ENCODE data around the gene ZNF771. TPM values are rescaled to one million over a fixed set of nuclear protein-coding genes. Genes with fewer than 3 reads are reported as not detected.

Gene ZNF771
- polyA plus RNA-seq, 1 of the 3 experiments (the other 2 are of a cell fraction) = 20.4 TPM

- TF ChIP-seq MEF2A (IDR thresholded peaks at IDR 0.05; ENCODE audit: borderline replicate concordance, low read depth) (no peak), TAF1 (IDR thresholded peaks at IDR 0.05; ENCODE audit: borderline replicate concordance, low read depth, low read length) (no peak), JUND (IDR thresholded peaks at IDR 0.05) (no peak), NFIC (IDR thresholded peaks at IDR 0.05; ENCODE audit: borderline replicate concordance) (no peak), MXI1 (IDR thresholded peaks at IDR 0.05; ENCODE audit: low read depth, low read length) (no peak), NRF1 (IDR thresholded peaks at IDR 0.05; ENCODE audit: low read depth, low read length) (no peak)
Measured at GRCh38 chr16:30446203-30446595, 38.8 kb downstream of the ZNF771 start (continued).

GRCh38 chr16:30447512-30448226 lies 40.3 kb downstream of the ZNF771 start:
- 80% methylated on average over 12 of the region's 12 CpGs for WGBS (ENCODE audit: low lambda C conversion rate)
- no peak for TF ChIP-seq TAF1 (IDR thresholded peaks at IDR 0.05; ENCODE audit: borderline replicate concordance, low read depth, low read length)
- no peak for TF ChIP-seq EZH2phosphoT487 (IDR thresholded peaks at IDR 0.05; ENCODE audit: borderline replicate concordance, low read depth)
- TF ChIP-seq SMC3 (IDR thresholded peaks at IDR 0.05; ENCODE audit: low read depth, low read length) = no peak
- TF ChIP-seq, protein P1, sequence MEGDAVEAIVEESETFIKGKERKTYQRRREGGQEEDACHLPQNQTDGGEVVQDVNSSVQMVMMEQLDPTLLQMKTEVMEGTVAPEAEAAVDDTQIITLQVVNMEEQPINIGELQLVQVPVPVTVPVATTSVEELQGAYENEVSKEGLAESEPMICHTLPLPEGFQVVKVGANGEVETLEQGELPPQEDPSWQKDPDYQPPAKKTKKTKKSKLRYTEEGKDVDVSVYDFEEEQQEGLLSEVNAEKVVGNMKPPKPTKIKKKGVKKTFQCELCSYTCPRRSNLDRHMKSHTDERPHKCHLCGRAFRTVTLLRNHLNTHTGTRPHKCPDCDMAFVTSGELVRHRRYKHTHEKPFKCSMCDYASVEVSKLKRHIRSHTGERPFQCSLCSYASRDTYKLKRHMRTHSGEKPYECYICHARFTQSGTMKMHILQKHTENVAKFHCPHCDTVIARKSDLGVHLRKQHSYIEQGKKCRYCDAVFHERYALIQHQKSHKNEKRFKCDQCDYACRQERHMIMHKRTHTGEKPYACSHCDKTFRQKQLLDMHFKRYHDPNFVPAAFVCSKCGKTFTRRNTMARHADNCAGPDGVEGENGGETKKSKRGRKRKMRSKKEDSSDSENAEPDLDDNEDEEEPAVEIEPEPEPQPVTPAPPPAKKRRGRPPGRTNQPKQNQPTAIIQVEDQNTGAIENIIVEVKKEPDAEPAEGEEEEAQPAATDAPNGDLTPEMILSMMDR (IDR thresholded peaks at IDR 0.05) = no peak
- no peak for TF ChIP-seq POLR2AphosphoS5 (IDR thresholded peaks at IDR 0.05; ENCODE audit: low read depth, low read length)
- TF ChIP-seq MAX (IDR thresholded peaks at IDR 0.05; ENCODE audit: low read depth) = no peak
- ChIA-PET CTCF (interaction anchor here (0.8 to 3.7 kb wide), 7 partner anchors 28 to 209 kb away, joined by 3 to 19 read pairs (median 4); partner anchors contain the start of gene ZNF747), POLR2A (interaction anchor here (1.2 kb wide), 1 partner anchor 77 kb away, joined by 3 read pairs; no protein-coding TSS in a partner anchor)
- Histone ChIP-seq H3F3A (replicated peaks; ENCODE audit: insufficient read depth) (peaks cover 5% of the 10 kb centered on the region), H3K79me2 (ENCODE audit: insufficient read depth) (peaks cover 24% of the 10 kb centered on the region), H2AFZ (ENCODE audit: low read depth) (no peak overlapping the region), H4K20me1 (ENCODE audit: insufficient read depth) (no peaks in the 10 kb centered on the region), H3K27me3 (ENCODE audit: insufficient read depth) (no peaks in the 10 kb centered on the region), H3K27ac (ENCODE audit: low read depth in 2 of 2, low read length in 1 of 2) (no peak overlapping the region), H3K4me3 (ENCODE audit: low read depth in 2 of 2, low read length in 1 of 2) (no peak overlapping the region), H3K36me3 (replicated peaks in 1 of 2; ENCODE audit: control insufficient read depth in 1 of 2, insufficient read depth in 2 of 2, low read length in 1 of 2) (peaks cover 12 to 16% of the 10 kb centered on the region in 2 experiments), H3K9me2 (no peaks in the 10 kb centered on the region), H3K4me1 (ENCODE audit: control insufficient read depth in 1 of 2, insufficient read depth in 2 of 2, low read depth in 1 of 2, low read length in 1 of 2) (peaks cover 8 to 17% of the 10 kb centered on the region in 2 experiments; a peak in 3 of 4 replicates), H3K9me3 (no peaks in the 10 kb centered on the region), H3K9ac (no peak overlapping the region), H3K4me2 (no peak overlapping the region)
- no peak for DNase-seq

DNA sequence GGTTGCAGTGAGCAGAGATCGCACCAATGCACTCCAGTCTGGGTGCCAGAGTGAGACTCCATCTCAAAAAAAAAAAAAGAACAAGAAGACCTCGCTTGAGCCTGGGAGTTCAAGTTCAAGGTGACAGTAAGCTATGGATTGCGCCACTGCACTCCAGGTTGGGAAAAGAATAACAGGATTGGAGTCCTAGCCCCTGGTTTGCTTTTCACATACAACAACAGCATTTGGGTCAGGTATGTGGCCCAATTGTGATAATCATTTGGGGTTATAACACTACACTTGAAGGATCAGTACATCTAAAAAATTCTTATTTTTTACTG lies 41.7 kb downstream of the ZNF771 start:
- Histone ChIP-seq H3K9me2 (no peaks in the 10 kb centered on the region), H3K4me1 (ENCODE audit: control insufficient read depth in 1 of 2, insufficient read depth in 2 of 2, low read depth in 1 of 2, low read length in 1 of 2) (peaks cover 5 to 20% of the 10 kb centered on the region in 2 experiments; a peak in 3 of 4 replicates), H3K27me3 (ENCODE audit: insufficient read depth) (no peaks in the 10 kb centered on the region), H3F3A (replicated peaks; ENCODE audit: insufficient read depth) (peaks cover 5% of the 10 kb centered on the region), H4K20me1 (ENCODE audit: insufficient read depth) (no peaks in the 10 kb centered on the region), H3K36me3 (replicated peaks in 1 of 2; ENCODE audit: control insufficient read depth in 1 of 2, insufficient read depth in 2 of 2, low read length in 1 of 2) (peaks cover 1 to 7% of the 10 kb centered on the region in 2 experiments), H3K4me3 (ENCODE audit: low read depth in 2 of 2, low read length in 1 of 2) (no peak overlapping the region), H3K27ac (ENCODE audit: low read depth in 2 of 2, low read length in 1 of 2) (no peak overlapping the region), H3K9ac (no peak overlapping the region), H3K4me2 (no peak overlapping the region), H2AFZ (ENCODE audit: low read depth) (no peak overlapping the region), H3K9me3 (no peaks in the 10 kb centered on the region), H3K79me2 (ENCODE audit: insufficient read depth) (peaks cover 15% of the 10 kb centered on the region)
- WGBS (ENCODE audit: low lambda C conversion rate) = 79% methylated on average over 3 of the region's 3 CpGs
- ChIA-PET CTCF (interaction anchor here (0.7 to 3.7 kb wide), 32 partner anchors 10 to 240 kb away, joined by 3 to 19 read pairs (median 5); partner anchors contain the start of genes DCTPP1, ZNF689 and ZNF747), POLR2A (interaction anchor here (0.7 kb wide), 1 partner anchor 80 kb away, joined by 3 read pairs; no protein-coding TSS in a partner anchor)
- TF ChIP-seq, protein P2, sequence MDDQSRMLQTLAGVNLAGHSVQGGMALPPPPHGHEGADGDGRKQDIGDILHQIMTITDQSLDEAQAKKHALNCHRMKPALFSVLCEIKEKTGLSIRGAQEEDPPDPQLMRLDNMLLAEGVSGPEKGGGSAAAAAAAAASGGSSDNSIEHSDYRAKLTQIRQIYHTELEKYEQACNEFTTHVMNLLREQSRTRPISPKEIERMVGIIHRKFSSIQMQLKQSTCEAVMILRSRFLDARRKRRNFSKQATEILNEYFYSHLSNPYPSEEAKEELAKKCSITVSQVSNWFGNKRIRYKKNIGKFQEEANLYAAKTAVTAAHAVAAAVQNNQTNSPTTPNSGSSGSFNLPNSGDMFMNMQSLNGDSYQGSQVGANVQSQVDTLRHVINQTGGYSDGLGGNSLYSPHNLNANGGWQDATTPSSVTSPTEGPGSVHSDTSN (IDR thresholded peaks at IDR 0.05) = no peak
- no peak for DNase-seq
